BLaER1 (cell line): ENCODE results near the gene NTM.

Source experiments
- H3K27ac ChIP-seq: shearing (Covaris generic); formaldehyde crosslinking; 2 replicates; pipeline ENCODE4 v1.8.1; 2022
- H3K27me3 ChIP-seq: shearing (Covaris generic); formaldehyde crosslinking; 2 replicates; pipeline ENCODE4 v1.8.1; 2022
- H3K36me3 ChIP-seq: shearing (Covaris generic); formaldehyde crosslinking; 2 replicates; pipeline ENCODE4 v1.8.1; 2022
- H3K4me1 ChIP-seq: shearing (Covaris generic); formaldehyde crosslinking; 2 replicates; pipeline ENCODE4 v1.8.1; 2022
- H3K4me2 ChIP-seq: shearing (Covaris generic); formaldehyde crosslinking; 2 replicates; pipeline ENCODE4 v1.8.1; 2022
- H3K4me3 ChIP-seq: shearing (Covaris generic); formaldehyde crosslinking; 2 replicates; pipeline ENCODE4 v1.8.1; 2022
- H3K9ac ChIP-seq: shearing (Covaris generic); formaldehyde crosslinking; 2 replicates; pipeline ENCODE4 v1.8.1; 2022
- H3K9me3 ChIP-seq: shearing (Covaris generic); formaldehyde crosslinking; 2 replicates; pipeline ENCODE4 v1.8.1; 2022
- H4K20me1 ChIP-seq: shearing (Covaris generic); formaldehyde crosslinking; 2 replicates; pipeline ENCODE4 v1.8.1; 2022
- Cebpa-rat ChIP-seq: shearing (Covaris generic); IDR thresholded peaks from 2 replicates; pipeline ENCODE4 v1.8.1; 2022

NTM gene

DNA sequence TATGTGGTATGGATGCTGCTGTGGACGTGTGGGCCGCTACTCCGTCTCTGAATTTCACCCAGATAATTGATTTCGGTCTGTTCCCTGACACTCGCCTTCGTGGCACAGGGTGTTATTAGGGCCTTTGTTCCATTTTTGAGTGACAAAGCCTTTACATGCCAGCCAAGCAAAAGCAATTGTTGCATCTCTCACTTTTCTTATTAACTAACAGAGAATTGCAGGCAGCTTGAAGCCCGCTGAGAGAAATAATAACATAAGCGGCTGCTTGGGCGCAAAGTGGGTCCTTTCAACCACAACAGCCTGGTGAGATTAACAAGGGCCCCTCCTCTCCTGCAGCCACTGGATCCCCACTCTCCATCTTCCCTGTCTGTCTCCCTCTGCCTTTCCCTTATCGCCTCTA, 449.4 kb downstream of the NTM start:
- TF ChIP-seq Cebpa-rat, result no peak
- Histone ChIP-seq H3K27ac (no peak overlapping the region), H3K4me1 (no peaks in the 10 kb centered on the region), H3K9me3 (no peaks in the 10 kb centered on the region), H3K27me3 (no peaks in the 10 kb centered on the region), H3K4me2 (no peak overlapping the region), H4K20me1 (no peaks in the 10 kb centered on the region), H3K36me3 (no peaks in the 10 kb centered on the region), H3K9ac (no peak overlapping the region), H3K4me3 (no peak overlapping the region)

DNA sequence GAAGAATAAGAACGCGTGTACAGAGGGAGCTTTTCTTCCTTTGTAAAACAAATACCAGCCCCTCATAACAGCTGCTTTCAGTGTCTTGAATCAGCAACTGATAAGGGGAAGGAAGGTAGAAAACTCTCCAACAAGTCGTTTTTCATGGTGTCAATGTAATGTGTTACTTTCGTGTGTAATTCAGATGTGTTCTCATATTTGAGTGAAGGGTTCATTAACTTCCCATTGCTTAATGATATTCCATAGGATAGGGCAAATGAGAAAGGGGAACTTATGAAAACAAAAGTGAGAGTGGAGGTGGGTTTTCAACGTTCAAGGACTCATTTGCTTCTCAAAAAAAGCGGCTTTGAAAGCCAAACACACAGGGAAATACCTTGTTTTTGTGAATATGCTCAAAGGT, 452.1 kb downstream of the NTM start:
- Histone ChIP-seq H3K4me1 (peaks cover 9% of the 10 kb centered on the region), H3K9ac (no peak overlapping the region), H3K36me3 (no peaks in the 10 kb centered on the region), H3K4me2 (no peak overlapping the region), H3K9me3 (no peaks in the 10 kb centered on the region), H3K27ac (no peak overlapping the region), H4K20me1 (no peaks in the 10 kb centered on the region), H3K27me3 (no peaks in the 10 kb centered on the region), H3K4me3 (no peak overlapping the region)
- no peak for TF ChIP-seq Cebpa-rat

DNA sequence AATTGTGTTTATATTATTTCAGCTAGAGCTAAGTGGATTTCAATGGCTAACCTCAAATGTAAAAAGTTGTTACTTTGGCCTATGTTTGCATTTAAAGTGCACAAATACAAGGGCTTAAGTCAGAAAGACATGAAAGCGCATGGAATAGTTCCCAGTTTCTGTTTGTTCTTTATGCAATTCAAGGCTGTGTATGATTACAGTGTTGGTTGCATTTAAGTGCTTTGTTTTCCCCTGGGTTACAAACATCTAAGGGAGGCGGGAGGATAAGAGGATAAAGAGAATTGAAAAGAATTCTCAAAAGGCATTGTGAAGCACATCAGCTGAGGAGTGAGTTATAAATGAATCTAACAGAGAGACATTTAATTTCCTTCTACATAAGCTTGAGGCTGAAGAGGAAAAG, 453.4 kb downstream of the NTM start:
- Histone ChIP-seq H4K20me1 (no peaks in the 10 kb centered on the region), H3K27ac (no peak overlapping the region), H3K9me3 (no peaks in the 10 kb centered on the region), H3K4me1 (peaks cover 21% of the 10 kb centered on the region), H3K27me3 (no peaks in the 10 kb centered on the region), H3K9ac (no peak overlapping the region), H3K36me3 (no peaks in the 10 kb centered on the region), H3K4me3 (no peak overlapping the region), H3K4me2 (no peak overlapping the region)
- no peak for TF ChIP-seq Cebpa-rat

DNA sequence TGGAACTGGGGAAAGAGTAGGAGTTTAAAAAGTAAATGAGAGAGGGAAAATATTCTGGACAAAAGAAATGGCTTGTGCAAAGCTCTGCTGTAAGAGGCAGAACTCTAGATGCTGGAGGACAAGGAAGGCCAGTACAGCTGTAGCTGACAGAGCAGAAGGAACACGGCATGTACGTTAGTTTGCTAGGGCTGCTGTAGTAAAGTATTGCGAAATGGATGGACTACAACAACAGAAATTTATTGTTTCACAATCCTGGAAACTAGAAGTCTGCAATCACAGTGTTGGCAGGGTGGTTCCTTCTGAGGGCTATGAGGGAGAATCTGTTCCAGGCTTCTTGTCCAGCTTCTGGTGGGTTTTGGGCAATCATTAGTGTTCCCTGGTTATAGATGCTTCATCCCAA, 454.4 kb downstream of the NTM start:
- Histone ChIP-seq H4K20me1 (no peaks in the 10 kb centered on the region), H3K27ac (no peak overlapping the region), H3K36me3 (no peaks in the 10 kb centered on the region), H3K4me3 (no peak overlapping the region), H3K9ac (no peak overlapping the region), H3K9me3 (no peaks in the 10 kb centered on the region), H3K4me2 (no peak overlapping the region), H3K27me3 (no peaks in the 10 kb centered on the region), H3K4me1 (peaks cover 31% of the 10 kb centered on the region)
- TF ChIP-seq Cebpa-rat, result peak; percentile 76

DNA sequence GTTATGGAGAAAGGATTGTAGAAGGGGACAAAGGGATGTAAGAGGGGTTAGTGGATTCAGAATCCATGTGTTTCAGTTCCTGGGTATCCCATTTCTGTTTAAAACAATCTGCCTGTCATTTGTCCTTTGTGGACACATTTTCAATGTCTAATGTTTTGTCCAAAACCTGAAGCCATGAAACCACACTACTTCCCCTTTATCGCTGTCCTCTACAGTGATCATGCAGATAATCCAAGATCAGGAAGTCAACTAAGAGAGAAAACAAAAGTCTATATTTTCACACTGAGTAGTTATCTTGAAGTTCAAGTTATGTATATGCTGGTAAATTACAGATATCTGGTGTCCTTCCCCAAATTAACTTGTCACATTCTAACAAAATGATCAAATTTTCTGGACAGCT, 457.0 kb downstream of the NTM start:
- peaks cover 38% of the 10 kb centered on the region for H3K4me1 ChIP-seq
- H3K4me2 ChIP-seq, result peak overlapping the region; percentile 59
- no peak overlapping the region for H3K4me3 ChIP-seq
- H3K9ac ChIP-seq, result no peak overlapping the region
- H3K36me3 ChIP-seq, result no peaks in the 10 kb centered on the region
- peak overlapping the region; percentile 36; the same call in 1 of the 2 replicates for H3K27ac ChIP-seq
- H4K20me1 ChIP-seq, result no peaks in the 10 kb centered on the region
- peaks cover 5% of the 10 kb centered on the region; the same call in 1 of the 2 replicates for H3K9me3 ChIP-seq
- H3K27me3 ChIP-seq, result no peaks in the 10 kb centered on the region
- TF ChIP-seq Cebpa-rat, result no peak

DNA sequence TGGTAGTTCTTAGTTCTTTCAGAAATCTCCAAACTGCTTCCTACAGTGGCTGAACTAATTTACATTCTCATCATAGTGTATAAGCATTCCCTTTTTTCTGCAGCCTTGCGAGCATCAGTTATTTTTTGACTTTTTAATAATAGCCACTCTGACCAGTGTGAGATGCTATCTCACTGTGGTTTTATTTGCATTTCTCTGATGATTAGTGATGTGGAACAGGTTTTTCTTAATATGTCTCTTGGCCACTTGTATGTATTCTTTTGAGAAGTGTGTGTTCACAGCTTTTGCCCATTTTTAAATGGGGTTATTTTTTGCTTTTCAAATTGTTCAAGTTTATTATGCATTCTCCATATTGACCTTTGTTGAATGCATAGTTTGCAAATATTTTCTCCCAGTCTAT, 459.3 kb downstream of the NTM start:
- Histone ChIP-seq H3K9me3 (peaks cover 5% of the 10 kb centered on the region; the same call in 1 of the 2 replicates), H3K4me2 (peak overlapping the region; percentile 55)

DNA sequence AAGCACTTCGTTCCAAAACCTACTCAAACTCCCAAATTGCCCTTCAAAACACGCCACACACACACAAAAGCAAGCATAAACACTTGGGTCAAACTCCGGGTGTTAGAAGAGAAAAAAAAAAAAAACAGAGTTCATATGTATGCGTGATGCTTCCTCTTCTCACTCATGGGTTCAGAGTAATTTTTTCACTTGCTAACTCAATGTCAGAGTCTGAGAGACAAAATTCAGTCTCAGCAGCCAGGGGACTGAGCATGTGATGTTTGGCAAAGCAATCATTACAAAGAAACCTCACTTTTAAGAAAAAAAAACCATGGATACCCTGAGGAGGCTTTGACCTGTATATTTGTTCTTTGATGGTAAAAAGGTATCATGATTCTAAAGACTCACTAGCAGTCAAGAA, 461.7 kb downstream of the NTM start:
- no peak overlapping the region for H3K4me3 ChIP-seq
- no peak overlapping the region for H3K9ac ChIP-seq
- H3K27ac ChIP-seq, result no peak overlapping the region
- no peaks in the 10 kb centered on the region for H3K27me3 ChIP-seq
- no peak overlapping the region for H3K4me2 ChIP-seq
- no peak for TF ChIP-seq Cebpa-rat
- H4K20me1 ChIP-seq, result no peaks in the 10 kb centered on the region
- peaks cover 5% of the 10 kb centered on the region; the same call in 1 of the 2 replicates for H3K9me3 ChIP-seq
- peaks cover 33% of the 10 kb centered on the region for H3K4me1 ChIP-seq
- H3K36me3 ChIP-seq, result no peaks in the 10 kb centered on the region

More for the DNA sequence above, 459.3 kb downstream of the NTM start:
- TF ChIP-seq Cebpa-rat, result no peak
- no peaks in the 10 kb centered on the region for H3K27me3 ChIP-seq
- no peak overlapping the region for H3K9ac ChIP-seq
- H3K4me1 ChIP-seq, result peaks cover 38% of the 10 kb centered on the region
- H4K20me1 ChIP-seq, result no peaks in the 10 kb centered on the region
- no peaks in the 10 kb centered on the region for H3K36me3 ChIP-seq
- no peak overlapping the region for H3K27ac ChIP-seq
- H3K4me3 ChIP-seq, result no peak overlapping the region

DNA sequence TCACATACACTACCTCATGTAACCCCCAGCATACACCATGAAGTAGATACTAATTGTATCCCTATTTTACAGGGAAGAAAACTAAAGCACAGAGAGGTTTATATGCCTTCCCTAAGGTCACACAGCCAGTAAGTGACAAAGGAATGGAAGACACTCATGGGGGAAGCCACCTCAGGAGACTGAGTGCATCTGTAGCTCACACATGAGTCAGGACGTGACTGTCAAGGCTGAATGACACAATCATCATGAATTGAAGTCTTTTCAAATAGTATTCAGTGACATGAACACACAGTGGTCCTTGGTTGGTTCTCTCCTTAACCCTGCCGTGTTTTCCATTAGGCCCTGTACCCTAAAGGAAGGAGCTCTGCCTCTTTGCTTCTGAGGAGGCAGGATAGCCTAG, 463.0 kb downstream of the NTM start:
- H3K36me3 ChIP-seq, result no peaks in the 10 kb centered on the region
- peaks cover 21% of the 10 kb centered on the region for H3K4me1 ChIP-seq
- H3K9ac ChIP-seq, result no peak overlapping the region
- H3K27me3 ChIP-seq, result no peaks in the 10 kb centered on the region
- H3K9me3 ChIP-seq, result peaks cover 5% of the 10 kb centered on the region; the same call in 1 of the 2 replicates
- H4K20me1 ChIP-seq, result no peaks in the 10 kb centered on the region
- TF ChIP-seq Cebpa-rat, result no peak
- H3K4me3 ChIP-seq, result no peak overlapping the region
- no peak overlapping the region for H3K4me2 ChIP-seq
- H3K27ac ChIP-seq, result no peak overlapping the region

DNA sequence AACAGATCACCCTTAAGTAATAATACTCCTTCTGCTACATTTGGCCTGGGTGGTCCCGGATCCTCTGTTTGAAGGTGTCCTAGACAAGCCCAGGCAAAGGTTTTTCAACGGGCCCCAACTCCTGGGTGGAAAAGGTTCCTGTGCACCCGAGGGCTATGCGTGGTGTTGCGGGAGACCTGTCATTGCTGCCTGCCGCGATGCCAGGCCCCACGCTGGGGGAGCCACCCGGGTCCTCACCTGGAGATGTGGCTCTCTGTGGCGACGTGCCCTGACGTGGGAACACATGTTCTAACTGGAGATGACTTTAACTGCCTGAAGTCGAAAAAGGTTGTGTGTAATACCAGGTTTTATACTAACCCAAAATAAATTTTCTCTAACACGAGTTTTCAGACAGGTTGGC, 467.1 kb downstream of the NTM start:
- Histone ChIP-seq H4K20me1 (no peaks in the 10 kb centered on the region), H3K4me1 (no peaks in the 10 kb centered on the region), H3K4me3 (no peak overlapping the region), H3K27ac (no peak overlapping the region), H3K9me3 (no peaks in the 10 kb centered on the region), H3K36me3 (no peaks in the 10 kb centered on the region), H3K4me2 (no peak overlapping the region), H3K9ac (no peak overlapping the region), H3K27me3 (no peaks in the 10 kb centered on the region)
- no peak for TF ChIP-seq Cebpa-rat

DNA sequence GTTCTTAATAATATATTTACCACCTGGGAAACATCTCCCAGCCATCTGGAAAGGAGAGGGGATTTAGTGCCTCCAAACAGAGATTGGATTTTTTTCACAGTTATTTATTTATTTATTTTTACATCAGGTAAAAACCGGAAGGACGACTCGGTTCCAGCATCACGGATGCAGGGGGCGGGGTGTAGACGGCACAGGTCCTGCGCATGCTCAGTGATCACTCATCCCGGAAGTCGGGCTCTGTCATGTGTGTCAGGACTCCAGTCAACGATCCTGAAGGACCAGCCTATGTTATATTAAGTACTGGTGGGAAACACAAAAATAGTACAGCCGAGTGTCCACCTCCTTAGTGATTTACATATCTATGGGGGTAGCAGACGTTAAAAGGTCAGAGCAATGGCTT, 467.6 kb downstream of the NTM start:
- no peaks in the 10 kb centered on the region for H4K20me1 ChIP-seq
- no peak for TF ChIP-seq Cebpa-rat
- no peak overlapping the region for H3K27ac ChIP-seq

DNA sequence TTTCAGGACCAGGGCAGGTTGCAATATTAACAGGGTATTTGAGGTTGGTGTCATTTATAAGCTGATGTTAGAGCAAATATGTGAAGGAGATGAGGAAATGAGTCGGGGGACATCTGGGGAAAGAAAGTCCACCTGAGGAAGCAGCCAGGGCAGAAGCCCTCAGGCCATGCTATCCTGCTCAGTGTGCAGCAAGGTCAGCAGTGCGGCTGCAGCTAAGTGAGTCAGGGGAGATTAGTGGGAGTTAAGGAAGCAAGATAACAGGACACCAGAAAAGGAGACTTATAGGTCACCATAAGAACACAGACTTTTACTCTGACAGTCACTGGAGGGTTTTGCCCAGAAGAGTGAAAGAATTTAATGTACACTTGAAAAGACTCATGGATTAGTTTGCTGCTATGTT, 468.9 kb downstream of the NTM start:
- Histone ChIP-seq H3K36me3 (no peaks in the 10 kb centered on the region), H3K27me3 (no peaks in the 10 kb centered on the region), H3K9ac (no peak overlapping the region), H3K4me1 (no peaks in the 10 kb centered on the region), H3K9me3 (no peaks in the 10 kb centered on the region), H3K4me3 (no peak overlapping the region), H3K4me2 (no peak overlapping the region), H3K27ac (no peak overlapping the region), H4K20me1 (no peaks in the 10 kb centered on the region)
- TF ChIP-seq Cebpa-rat, result no peak

More for the DNA sequence above, 467.6 kb downstream of the NTM start:
- H3K36me3 ChIP-seq, result no peaks in the 10 kb centered on the region
- no peak overlapping the region for H3K4me2 ChIP-seq
- no peaks in the 10 kb centered on the region for H3K9me3 ChIP-seq
- H3K4me1 ChIP-seq, result no peaks in the 10 kb centered on the region
- H3K27me3 ChIP-seq, result no peaks in the 10 kb centered on the region
- no peak overlapping the region for H3K4me3 ChIP-seq
- H3K9ac ChIP-seq, result no peak overlapping the region
